Measurements from ENCODE around the gene PIGQ.

DNA sequence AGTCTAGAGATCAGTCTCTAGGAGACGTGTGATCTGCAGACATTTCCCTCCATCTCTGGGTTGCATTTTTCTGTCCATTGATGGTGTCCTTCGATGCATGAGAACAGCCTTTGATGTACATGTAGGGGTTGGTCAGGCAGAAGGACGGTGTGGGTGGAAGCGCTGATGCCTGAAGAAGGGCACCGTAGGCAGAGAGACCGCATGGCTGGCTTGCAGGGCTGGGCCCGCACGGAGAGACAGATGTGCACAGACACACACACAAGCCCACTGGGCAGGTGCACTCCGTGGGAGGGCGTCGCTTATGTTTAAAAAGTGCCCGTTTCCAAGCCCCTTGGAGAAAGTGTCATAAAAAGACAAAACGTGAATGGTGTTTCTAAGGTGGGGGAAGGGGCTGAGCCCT is 45.4 kb downstream of the PIGQ start:
- TF ChIP-seq POLR2A (IDR thresholded peaks at IDR 0.05; ENCODE audit: control extremely low read depth in 1 of 2, low read depth in 2 of 2, low read length in 2 of 2) (no peak), POLR2AphosphoS5 (IDR thresholded peaks at IDR 0.05; ENCODE audit: low read depth, low read length) (no peak), CTCF (IDR thresholded peaks at IDR 0.05; ENCODE audit: control extremely low read depth in 1 of 3, insufficient read depth in 1 of 3, low read depth in 1 of 3, low read length in 3 of 3) (no peak), MAFK (IDR thresholded peaks at IDR 0.05; ENCODE audit: low read depth, low read length) (no peak), SP1 (IDR thresholded peaks at IDR 0.05; ENCODE audit: low read depth, low read length) (no peak), CHD2 (IDR thresholded peaks at IDR 0.05; ENCODE audit: low read length) (no peak), ZNF274 (IDR thresholded peaks at IDR 0.05; ENCODE audit: borderline replicate concordance, extremely low read depth, low read length) (no peak)

All from H1 (cell line).